Inferior parietal cortex (tissue), 1 donor: ENCODE results near the gene AGR2.

Experiments used
- DNase-seq: peaks from one replicate; pipeline ENCODE4 v3.0.0-alpha.2; 2016; ENCODE audit errors: extremely low spot score

The AGR2 gene

GRCh38 chr7:16812542-16813231 lies 7.9 kb upstream of the AGR2 start:
- no peak for DNase-seq

DNA sequence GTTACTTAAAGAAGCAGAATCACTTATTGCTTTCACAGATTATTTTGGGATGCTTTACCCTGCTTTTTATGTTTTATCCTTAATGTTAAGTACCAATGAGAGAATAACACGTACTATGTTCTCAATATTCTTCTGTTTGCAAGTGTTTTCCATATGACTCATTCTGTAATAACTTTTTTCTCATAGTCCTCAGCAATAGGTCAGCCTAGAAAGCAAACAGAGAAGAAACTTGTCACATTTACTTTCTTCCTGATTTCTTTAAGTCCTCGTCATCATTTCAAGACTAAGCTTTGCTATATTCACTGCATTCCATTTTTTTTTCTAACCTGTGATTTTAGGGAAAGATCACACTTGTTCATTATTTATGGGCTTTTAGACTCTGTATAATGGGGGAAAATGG lies 6.8 kb upstream of the AGR2 start:
- DNase-seq = no peak

DNA sequence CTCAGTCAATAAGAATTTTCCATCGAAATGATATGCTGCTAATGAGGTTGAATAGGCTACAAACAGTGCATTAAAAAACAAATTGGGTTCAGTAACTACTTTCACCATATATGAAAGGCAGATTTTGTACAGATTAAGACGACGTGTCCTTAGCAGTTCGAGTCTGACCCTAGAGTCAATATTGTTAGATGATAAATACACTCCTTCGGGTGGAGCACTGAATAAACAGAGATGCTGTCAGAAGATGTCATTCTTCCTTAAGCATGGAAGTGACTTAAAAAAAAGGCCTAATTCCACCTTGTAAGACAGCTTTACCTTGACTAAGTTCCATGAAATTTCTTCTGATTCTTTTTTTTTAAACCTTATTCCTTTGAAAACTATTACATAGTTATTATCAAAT lies 5.8 kb upstream of the AGR2 start:
- no peak for DNase-seq

GRCh38 chr7:16810112-16810511 lies 5.3 kb upstream of the AGR2 start:
- no peak for DNase-seq

DNA sequence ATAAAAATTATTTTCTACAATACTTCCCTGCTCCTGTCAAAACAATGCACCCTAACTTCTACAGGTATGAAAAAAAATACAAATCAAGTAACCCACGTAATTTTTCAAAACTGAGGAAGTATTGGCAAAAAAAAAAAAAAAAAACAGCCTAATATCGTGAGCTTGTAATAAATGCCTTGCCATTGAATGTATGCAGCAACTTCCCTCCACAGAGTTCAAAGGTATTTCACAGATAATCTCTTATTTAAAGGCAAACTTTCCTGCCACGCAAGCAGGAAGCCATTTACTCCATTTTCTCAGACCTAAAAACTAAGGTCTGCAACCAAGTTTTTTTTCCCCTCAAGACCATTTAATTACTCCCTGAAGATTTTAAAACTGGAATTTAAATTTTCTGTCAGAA lies 642 bp upstream of the AGR2 start:
- DNase-seq = no peak

DNA sequence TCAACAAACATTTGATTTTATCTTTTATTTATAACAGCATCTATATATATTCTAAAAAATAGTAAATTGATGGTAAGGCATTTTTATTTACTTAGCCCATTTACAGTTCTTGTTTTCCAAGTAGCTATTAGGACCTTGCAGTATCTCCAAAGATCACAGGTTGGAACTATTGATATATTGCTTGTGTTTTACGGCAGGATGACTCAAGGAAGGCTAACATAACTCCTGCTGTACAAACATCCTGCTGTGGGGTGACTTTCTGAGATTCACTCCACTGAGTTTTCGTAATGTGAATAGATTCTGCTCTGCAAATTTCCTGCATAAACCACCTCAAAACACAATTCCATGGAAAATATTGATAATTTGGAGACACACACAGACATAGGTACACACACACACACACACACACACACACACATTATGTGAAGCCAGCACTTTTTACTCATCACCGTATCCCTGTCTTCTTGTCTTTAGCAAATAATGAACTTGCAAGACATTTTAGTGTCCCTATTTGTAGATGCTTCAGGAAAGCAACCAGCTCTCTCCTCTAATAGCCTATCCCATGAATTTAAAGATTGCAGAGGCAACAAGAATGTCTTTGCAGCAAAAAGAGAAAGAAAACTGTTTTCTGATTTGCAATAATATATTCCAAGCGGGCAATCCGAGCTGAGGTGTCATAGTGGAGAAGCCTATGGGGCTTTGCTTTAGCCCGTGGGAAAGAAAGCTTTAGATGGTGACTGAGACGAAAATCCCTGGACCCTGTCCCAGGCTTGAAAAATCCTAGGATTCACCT lies 722 bp downstream of the AGR2 start:
- no peak for DNase-seq

DNA sequence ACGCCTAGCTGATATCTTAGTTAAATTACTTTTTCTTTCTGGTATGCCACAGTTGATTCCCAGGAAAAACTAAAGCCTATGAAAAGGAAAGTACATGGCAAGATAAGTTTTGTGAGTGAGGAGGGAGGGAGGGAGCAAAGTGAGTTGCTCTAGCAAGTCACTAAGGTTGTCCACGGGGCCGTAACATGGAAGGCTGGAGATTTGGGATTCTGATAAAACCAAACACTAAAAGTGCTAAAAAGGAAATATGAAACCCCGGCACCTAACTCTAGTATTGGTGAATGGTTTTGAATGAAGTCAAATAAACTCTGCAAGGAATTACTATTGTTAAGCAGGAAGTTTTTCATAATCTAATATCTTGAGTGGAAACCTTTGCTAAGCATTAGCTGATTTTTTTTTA lies 1.7 kb downstream of the AGR2 start:
- DNase-seq = no peak

- no peak for DNase-seq
Observed at GRCh38 chr7:16801579-16801978, 3.2 kb downstream of the AGR2 start.

DNA sequence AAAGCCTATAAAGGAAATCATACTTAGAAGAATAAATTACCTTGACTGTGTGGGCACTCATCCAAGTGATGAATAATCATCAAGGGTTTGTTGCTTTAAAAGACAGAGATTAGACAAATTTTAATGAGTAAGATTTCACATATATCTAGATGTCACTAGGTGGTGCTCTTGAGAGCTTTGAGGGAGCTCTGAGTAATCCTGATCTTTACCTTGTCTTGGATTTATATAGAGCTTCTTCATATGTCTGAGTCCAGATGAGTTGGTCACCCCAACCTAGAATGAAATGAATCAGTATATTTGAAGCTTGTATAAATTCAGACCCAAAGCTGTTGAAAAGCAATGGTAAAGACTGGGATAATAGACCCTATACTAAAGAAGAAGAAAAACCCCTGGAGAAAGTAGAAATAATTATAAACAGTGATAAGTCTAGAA lies 3.7 kb downstream of the AGR2 start:
- no peak for DNase-seq

DNA sequence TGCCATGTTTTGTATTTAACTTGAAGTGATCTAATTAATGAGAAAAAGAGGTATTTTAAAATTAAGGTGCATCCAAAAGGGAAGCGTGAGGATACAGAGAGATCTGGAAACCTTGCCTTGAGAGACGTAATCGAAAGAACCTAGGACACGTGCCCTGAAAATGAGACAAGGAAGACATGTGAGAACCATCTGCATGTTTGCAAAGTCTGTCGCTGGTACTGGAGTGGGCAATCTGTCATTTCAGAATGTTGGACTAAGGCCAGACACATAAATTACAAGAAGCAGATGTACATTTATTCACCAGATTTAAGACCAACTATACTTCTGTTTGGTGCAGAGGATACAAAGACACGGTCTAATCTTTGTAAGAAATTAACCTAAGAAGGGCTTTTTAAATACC lies 9.2 kb downstream of the AGR2 start:
- no peak for DNase-seq

DNA sequence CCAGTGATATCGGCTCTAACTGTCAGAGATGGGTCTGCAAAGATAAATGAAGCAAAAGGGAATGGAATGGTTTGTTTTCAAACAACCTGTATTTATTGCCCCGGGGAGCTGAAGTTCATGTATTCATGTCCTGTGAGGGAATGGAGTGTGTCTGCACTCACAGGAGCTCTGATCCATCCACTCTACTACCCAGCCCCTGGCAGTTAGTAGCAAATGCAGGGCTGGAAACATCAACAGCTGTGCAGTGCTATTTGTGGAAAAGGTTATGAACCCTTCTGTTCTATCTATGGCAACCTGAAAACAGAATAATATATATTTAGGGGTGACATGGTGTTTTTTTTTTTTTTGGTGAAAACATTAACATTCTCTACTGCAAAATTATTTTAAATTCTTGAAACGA lies 9.8 kb downstream of the AGR2 start:
- no peak for DNase-seq

- no peak for DNase-seq
Observed at GRCh38 chr7:16791905-16792698, 12.7 kb downstream of the AGR2 start.

DNA sequence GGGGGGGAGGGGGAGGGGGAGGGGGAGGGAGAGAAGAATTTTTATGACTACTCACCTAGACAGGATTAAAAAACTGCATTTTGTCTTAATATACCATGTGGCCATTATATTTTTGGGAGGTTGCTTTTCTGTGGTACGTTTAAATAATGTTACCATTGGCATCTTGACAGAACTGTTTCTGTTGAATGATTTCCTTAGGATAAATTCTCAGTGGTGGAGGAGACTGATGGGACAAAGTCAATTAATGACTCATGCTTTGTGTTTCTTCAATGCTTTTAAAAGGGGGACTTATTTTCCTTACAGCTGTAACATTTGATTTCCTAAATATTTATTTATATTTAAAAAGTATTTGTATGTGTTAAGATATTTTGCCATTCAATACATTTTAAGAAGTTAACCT lies 13.7 kb downstream of the AGR2 start:
- DNase-seq = no peak

DNA sequence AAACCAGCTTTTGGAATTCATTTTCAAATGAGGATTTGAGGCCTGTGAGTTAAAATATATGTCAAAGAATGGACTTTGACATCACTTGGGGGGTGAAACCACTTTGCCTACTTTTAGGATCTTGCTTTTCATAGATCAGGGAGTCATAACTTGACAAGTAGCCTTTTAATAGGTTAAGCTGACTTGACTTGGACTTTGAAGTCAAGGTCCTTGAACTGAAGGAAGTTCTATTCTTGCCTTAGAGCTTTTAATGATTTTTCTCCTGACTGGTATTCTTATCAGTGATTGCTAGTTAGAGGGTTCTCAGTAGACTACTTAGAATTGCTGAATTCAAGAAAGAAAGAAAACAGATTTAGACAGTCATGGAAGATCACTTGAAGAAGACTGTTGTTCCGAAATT lies 17.7 kb downstream of the AGR2 start:
- DNase-seq = no peak

DNA sequence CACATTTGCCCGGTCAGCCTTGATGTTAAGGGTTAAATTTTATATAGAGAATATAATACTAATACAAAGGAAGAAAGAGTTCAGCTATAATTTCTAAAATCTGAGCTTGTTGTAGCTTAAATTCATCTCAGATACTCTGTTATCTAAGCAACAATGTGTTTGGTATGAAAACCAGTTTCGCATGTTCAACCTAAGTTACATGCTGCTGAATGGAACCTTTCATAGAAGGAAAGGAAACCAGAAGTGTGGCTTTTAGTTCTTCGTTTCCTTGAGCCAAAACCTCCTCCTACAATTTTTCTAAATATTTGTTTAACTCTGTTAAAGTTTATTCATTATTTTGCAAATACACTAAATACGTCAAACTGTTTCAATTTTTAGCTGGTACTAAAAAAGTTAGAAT lies 18.5 kb downstream of the AGR2 start:
- no peak for DNase-seq

DNA sequence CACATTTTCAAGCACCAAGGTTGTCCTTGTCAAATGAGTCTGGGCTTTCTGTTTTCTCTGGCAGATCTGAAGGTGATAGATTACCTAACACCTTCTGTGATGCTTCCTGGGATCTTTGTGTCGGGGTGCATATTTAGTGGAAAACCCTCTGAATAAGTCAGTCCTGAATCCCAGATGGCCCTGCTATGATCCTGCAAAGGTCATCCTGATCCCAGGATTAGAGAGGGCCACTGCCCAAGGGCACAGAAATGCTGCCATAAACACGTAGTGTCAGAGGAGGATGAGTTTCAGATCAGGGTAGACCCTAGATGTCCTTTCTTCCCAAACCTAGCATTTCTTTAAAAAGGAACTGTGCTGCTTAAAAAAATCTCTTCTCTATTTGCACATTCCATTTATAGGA lies 19.0 kb downstream of the AGR2 start:
- no peak for DNase-seq

DNA sequence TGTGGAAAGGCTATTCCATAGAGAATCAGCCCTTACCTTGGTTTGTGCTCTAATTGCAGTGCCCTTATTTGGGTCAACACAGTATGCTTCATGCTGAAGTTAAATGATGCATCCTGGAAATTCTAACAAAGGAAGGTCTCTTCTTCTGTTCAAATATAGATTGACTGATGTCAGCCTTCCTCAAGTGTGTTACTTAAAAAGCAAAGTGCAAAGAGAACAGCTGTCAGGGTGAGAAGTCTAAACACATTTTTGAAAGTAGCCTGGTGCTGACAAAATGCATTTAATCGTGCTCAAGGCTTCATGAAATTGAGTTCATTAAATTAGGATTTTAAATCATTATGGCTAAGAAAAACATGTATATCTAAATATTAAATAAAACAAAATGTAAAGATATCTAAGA lies 19.5 kb downstream of the AGR2 start:
- no peak for DNase-seq

- DNase-seq = no peak
Observed at GRCh38 chr7:16780596-16780995, 24.2 kb downstream of the AGR2 start.

DNA sequence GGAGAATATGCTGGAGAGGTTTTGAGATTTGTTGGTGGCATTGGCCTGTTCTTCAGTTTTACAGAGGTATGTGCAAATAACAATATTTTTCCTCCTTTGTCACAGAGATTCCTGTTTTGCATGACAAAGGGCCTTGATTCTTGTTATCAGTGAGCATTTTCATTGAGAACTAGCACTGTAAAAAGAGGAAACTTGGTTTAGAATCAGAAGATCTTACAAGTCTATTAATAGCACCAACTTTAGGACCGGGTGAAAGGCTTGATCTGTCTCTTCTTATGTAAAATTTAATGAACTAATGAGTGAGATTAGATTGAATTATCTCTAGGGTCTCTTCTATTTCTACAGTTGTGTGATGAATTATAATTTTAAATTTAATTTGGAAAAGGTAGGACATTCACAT lies 25.7 kb downstream of the AGR2 start:
- DNase-seq = no peak

- no peak for DNase-seq
Observed at GRCh38 chr7:16778476-16778875, 26.3 kb downstream of the AGR2 start.

- no peak for DNase-seq
Observed at GRCh38 chr7:16776053-16776452, 28.7 kb downstream of the AGR2 start.

- DNase-seq = no peak
Observed at GRCh38 chr7:16774986-16775385, 29.8 kb downstream of the AGR2 start.

- DNase-seq = no peak
Observed at GRCh38 chr7:16774294-16774693, 30.5 kb downstream of the AGR2 start.
